Ectodermal cell (in vitro differentiated cells): ENCODE measurements around the gene HARBI1.

Experiments used
- H3K27ac ChIP-seq: 2 replicates; pipeline ENCODE4 v1.7.0; 2013; ENCODE audit warnings: mild to moderate bottlenecking, low read depth, low read length; ENCODE audit not compliant: insufficient read depth, poor library complexity, severe bottlenecking
- H3K27me3 ChIP-seq: 2 replicates; pipeline ENCODE4 v1.7.0; 2013; ENCODE audit warnings: mild to moderate bottlenecking, low read length; ENCODE audit not compliant: insufficient read depth, control insufficient read depth, poor library complexity, severe bottlenecking
- H3K36me3 ChIP-seq: one replicate; pipeline ENCODE4 v1.7.0; 2013; ENCODE audit warnings: low read length; ENCODE audit not compliant: control insufficient read depth, insufficient read depth
- H3K4me1 ChIP-seq: one replicate; pipeline ENCODE4 v1.7.0; 2013; ENCODE audit warnings: low read length; ENCODE audit not compliant: control insufficient read depth, insufficient read depth
- H3K4me3 ChIP-seq: 2 replicates; pipeline ENCODE4 v1.7.0; 2013; ENCODE audit warnings: low read depth, low read length, control low read depth; ENCODE audit not compliant: insufficient read depth
- H3K9me3 ChIP-seq: 2 replicates; pipeline ENCODE4 v1.7.0; 2013; ENCODE audit warnings: mild to moderate bottlenecking, low read length, moderate library complexity; ENCODE audit not compliant: control insufficient read depth
- WGBS, 2 experiments: methylation state at CpG; one replicate each; pipeline ENCODE4 v1.1.7; 2013; ENCODE audit warnings: missing lambda C conversion rate in 2 of 2; 5-methylcytosine and 5-hydroxymethylcytosine counted together

HARBI1 gene

GRCh38 chr11:46633291-46634217 is 16.5 kb upstream of the HARBI1 start:
- H3K9me3 ChIP-seq: no peaks in the 10 kb centered on the region
- no peaks in the 10 kb centered on the region for H3K4me1 ChIP-seq
- H3K36me3 ChIP-seq: no peaks in the 10 kb centered on the region
- 93% methylated on average over 21 of the region's 22 CpGs for WGBS, 2 experiments
- H3K27me3 ChIP-seq: no peaks in the 10 kb centered on the region
- no peak overlapping the region for H3K4me3 ChIP-seq
- H3K27ac ChIP-seq: no peak overlapping the region

DNA sequence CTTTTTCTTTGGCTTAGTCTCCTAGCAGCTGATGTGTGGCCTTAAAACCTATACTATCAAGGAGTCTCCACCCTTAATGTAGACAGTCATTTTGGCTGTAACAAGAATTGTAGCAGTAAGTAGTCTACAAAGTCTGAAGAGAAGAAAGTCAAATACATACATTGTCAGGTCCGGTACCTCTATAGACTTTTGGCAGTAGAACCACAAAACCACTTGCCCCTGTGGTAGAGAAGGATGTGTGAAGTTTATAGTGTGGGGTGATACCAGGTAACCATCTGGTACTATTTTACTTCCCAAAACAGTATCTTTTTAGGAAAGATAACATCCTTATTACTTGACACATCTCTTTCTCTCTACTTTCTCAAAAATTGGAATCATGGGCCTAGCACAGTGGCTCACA is 15.5 kb upstream of the HARBI1 start:
- no peaks in the 10 kb centered on the region for H3K36me3 ChIP-seq
- no peak overlapping the region for H3K4me3 ChIP-seq
- H3K4me1 ChIP-seq: no peaks in the 10 kb centered on the region
- no peaks in the 10 kb centered on the region for H3K9me3 ChIP-seq
- H3K27ac ChIP-seq: no peak overlapping the region
- WGBS, 2 experiments: 100% methylated on average over 1 of the region's 1 CpG
- no peaks in the 10 kb centered on the region for H3K27me3 ChIP-seq

DNA sequence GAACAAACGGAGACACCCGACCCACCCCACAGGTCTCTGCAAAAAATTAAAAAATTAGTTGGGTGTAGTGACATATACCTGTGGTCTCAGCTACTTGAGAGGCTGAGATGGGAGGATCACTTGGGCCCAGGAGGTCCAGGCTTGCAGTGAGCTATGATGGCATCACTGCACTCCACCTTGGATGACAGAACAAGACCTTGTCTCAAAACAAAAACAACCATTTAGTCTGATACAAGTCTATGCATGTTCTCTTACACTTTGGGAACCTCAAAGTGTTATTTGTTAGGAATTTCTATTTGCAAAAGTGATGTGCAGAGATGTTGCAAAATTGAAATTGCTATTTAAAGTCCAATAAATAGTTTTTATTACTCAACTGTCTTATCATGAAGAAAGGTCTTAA is 14.6 kb upstream of the HARBI1 start:
- 79 to 96% methylated on average over 2 of the region's 2 CpGs for WGBS, 2 experiments

GRCh38 chr11:46630237-46630636 is 13.2 kb upstream of the HARBI1 start:
- Histone ChIP-seq H3K27ac (no peak overlapping the region), H3K4me1 (no peaks in the 10 kb centered on the region), H3K36me3 (peaks cover 3% of the 10 kb centered on the region), H3K9me3 (no peaks in the 10 kb centered on the region), H3K4me3 (no peak overlapping the region), H3K27me3 (no peaks in the 10 kb centered on the region)
- 97 to 100% methylated on average over 1 of the region's 1 CpG for WGBS, 2 experiments

More for the DNA sequence above, 14.6 kb upstream of the HARBI1 start:
- Histone ChIP-seq H3K27ac (no peak overlapping the region), H3K36me3 (no peaks in the 10 kb centered on the region), H3K4me3 (no peak overlapping the region), H3K27me3 (no peaks in the 10 kb centered on the region), H3K9me3 (no peaks in the 10 kb centered on the region), H3K4me1 (no peaks in the 10 kb centered on the region)

GRCh38 chr11:46628961-46629360 is 11.9 kb upstream of the HARBI1 start:
- H3K27ac ChIP-seq: no peak overlapping the region
- no peaks in the 10 kb centered on the region for H3K9me3 ChIP-seq
- no peaks in the 10 kb centered on the region for H3K27me3 ChIP-seq
- H3K4me1 ChIP-seq: no peaks in the 10 kb centered on the region
- H3K36me3 ChIP-seq: peaks cover 6% of the 10 kb centered on the region
- WGBS, 2 experiments: 94 to 96% methylated on average over 6 of the region's 6 CpGs
- no peak overlapping the region for H3K4me3 ChIP-seq

- H3K27me3 ChIP-seq: no peaks in the 10 kb centered on the region
- H3K4me3 ChIP-seq: no peak overlapping the region
- no peak overlapping the region for H3K27ac ChIP-seq
- no peaks in the 10 kb centered on the region for H3K4me1 ChIP-seq
- peaks cover 6% of the 10 kb centered on the region for H3K36me3 ChIP-seq
- WGBS, 2 experiments: 94 to 95% methylated on average over 3 of the region's 3 CpGs
- no peaks in the 10 kb centered on the region for H3K9me3 ChIP-seq
Measured at GRCh38 chr11:46625406-46625805, 8.4 kb upstream of the HARBI1 start.

GRCh38 chr11:46618837-46619236 is 1.8 kb upstream of the HARBI1 start:
- Histone ChIP-seq H3K4me3 (no peak overlapping the region), H3K36me3 (no peaks in the 10 kb centered on the region), H3K27me3 (no peaks in the 10 kb centered on the region), H3K27ac (no peak overlapping the region), H3K9me3 (no peaks in the 10 kb centered on the region), H3K4me1 (peaks cover 8% of the 10 kb centered on the region)
- 91 to 93% methylated on average over 6 of the region's 6 CpGs for WGBS, 2 experiments

- peak overlapping the region; percentile 97 for H3K27ac ChIP-seq
- 13% methylated on average over 8 to 9 of the region's 9 CpGs for WGBS, 2 experiments
Measured at GRCh38 chr11:46617972-46618314, 916 bp upstream of the HARBI1 start.

GRCh38 chr11:46616551-46617133 is 385 bp downstream of the HARBI1 start:
- 9 to 10% methylated on average over 15 of the region's 15 CpGs for WGBS, 2 experiments
- no peaks in the 10 kb centered on the region for H3K9me3 ChIP-seq

More at GRCh38 chr11:46617972-46618314, 916 bp upstream of the HARBI1 start:
- peaks cover 8% of the 10 kb centered on the region for H3K4me1 ChIP-seq
- H3K4me3 ChIP-seq: peak overlapping the region; percentile 99
- H3K36me3 ChIP-seq: no peaks in the 10 kb centered on the region
- no peaks in the 10 kb centered on the region for H3K9me3 ChIP-seq
- no peaks in the 10 kb centered on the region for H3K27me3 ChIP-seq

GRCh38 chr11:46615756-46616155 is 1.3 kb downstream of the HARBI1 start:
- Histone ChIP-seq H3K36me3 (no peaks in the 10 kb centered on the region), H3K9me3 (no peaks in the 10 kb centered on the region), H3K27ac (no peak overlapping the region), H3K4me3 (no peak overlapping the region), H3K27me3 (no peaks in the 10 kb centered on the region), H3K4me1 (peaks cover 8% of the 10 kb centered on the region)
- WGBS, 2 experiments: 95 to 97% methylated on average over 7 of the region's 7 CpGs

More at GRCh38 chr11:46616551-46617133, 385 bp downstream of the HARBI1 start:
- Histone ChIP-seq H3K4me1 (peaks cover 8% of the 10 kb centered on the region), H3K27ac (peak overlapping the region; percentile 97), H3K36me3 (no peaks in the 10 kb centered on the region), H3K4me3 (peak overlapping the region; percentile 99), H3K27me3 (no peaks in the 10 kb centered on the region)
